ENCODE data around the gene IZUMO2. TPM values are rescaled to one million over a fixed set of nuclear protein-coding genes. Genes with fewer than 3 reads are reported as not detected.

IZUMO2 gene
- 1.0 TPM in 1 of 2 replicates, not detected in the other for polyA plus RNA-seq

DNA sequence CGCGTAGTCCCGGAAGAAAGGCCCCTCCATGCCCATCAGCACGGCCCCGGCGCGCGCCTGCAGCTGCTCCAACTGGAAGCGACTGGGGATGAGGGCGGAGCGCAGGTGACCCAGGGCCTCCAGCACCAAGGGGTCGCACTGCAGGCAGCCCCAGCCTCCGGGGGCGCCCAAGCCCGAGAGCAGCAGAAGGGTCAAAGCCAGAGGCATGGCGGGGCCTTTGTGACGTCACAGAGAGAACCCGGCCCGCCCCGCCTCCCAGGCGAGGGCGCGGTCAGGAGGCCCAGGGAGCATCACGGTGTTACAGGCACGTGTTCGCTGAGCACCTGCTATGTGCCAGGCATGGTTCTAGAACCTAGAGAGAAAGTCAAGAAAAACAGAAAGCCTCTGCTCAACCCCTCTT is at the start of gene IZUMO2:
IZUMO2 (minus strand) TSS at position 294 of the 400 bp plus-strand sequence; CDS start at position 207, 87 bp downstream.

DNA sequence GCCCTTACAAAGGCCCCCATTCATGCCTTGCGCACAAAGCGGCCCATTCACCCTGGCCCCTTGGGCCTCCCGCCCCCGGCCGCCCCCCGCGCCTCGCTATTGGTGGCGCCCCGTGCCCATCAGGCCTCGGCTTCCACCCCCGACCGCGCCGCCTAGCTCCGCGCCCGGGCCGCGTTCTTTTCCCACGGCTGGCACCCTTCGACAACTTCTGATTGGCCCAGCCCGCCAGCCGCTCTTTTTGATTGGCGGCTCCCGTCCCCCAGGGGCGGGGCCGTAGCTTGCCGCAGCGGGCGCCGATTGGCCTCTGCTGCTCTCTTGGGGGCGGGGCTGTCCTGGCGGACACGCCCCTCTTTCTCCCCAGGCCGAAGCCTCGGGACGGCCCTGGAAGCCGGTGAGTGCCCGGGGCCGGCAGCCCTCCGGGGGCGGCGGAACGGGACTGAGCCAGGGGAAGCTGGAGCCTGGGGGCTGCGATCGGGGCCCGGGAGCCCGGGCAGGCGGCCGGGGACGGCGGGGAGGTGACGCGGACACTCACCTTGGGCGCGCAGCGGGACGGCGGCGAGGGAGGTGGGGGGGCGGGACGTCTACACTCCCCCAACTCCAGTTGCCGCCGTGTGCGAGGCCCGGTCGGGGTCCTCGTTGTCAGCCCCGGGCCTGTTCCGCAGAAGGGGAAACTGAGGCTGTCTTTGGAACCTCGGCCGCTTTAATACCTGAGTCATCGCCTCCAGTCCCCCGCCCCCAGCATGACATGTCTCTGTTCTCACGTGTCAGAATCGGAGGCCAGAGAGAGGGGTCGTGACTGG is 40.4 kb upstream of the IZUMO2 start, which contains the start of gene MYH14:
MYH14 (plus strand) TSS at position 342 of the 800 bp plus-strand sequence. CDS start 6,744 bp downstream, outside the sequence.

Other genes with a start within 250 kb of the IZUMO2 start
- 0.49 and 0.73 TPM in 2 replicates for gene ATF5, start 234.1 kb downstream of the IZUMO2 start, polyA plus RNA-seq
- 4.9 and 5.0 TPM in 2 replicates for gene NUP62, start 233.8 kb downstream of the IZUMO2 start, polyA plus RNA-seq
- not detected in 2 replicates for gene SIGLEC11, start 202.1 kb downstream of the IZUMO2 start, polyA plus RNA-seq
- gene VRK3, start 137.9 kb downstream of the IZUMO2 start, polyA plus RNA-seq = 45.5 and 54.7 TPM in 2 replicates
- 1.6 and 3.6 TPM in 2 replicates for gene ZNF473, start 137.3 kb downstream of the IZUMO2 start, polyA plus RNA-seq
- 2.1 and 6.2 TPM in 2 replicates for gene MYH14, start 40.3 kb upstream of the IZUMO2 start, polyA plus RNA-seq
- gene KCNC3, start 166.1 kb upstream of the IZUMO2 start, polyA plus RNA-seq = 6.7 and 9.1 TPM in 2 replicates
- not detected in 2 replicates for gene NAPSA, start 202.4 kb upstream of the IZUMO2 start, polyA plus RNA-seq
- gene NR1H2, start 213.2 kb upstream of the IZUMO2 start, polyA plus RNA-seq = 1.1 and 2.3 TPM in 2 replicates
- gene POLD1, start 221.1 kb upstream of the IZUMO2 start, polyA plus RNA-seq = 1.2 TPM in 1 of 2 replicates, not detected in the other